HepG2 (cell line): Measurements from ENCODE around the gene SEC63. TPM values are rescaled to one million over a fixed set of nuclear protein-coding genes. Genes with fewer than 3 reads are reported as not detected.

Experiments used
- E2F5 ChIP-seq: sonication (generic); formaldehyde crosslinking; conservative IDR thresholded peaks from 2 replicates; pipeline ENCODE4 v1.4.0; 2020; ENCODE audit warnings: missing genetic modification reagents
- EHMT2 ChIP-seq: fragments of 200-600 bp; sonication (generic); IDR thresholded peaks from 2 replicates; pipeline ENCODE4 v1.7.0; 2017; ENCODE audit warnings: antibody characterized with exemption, low read depth, low read length, borderline replicate concordance
- GABPA ChIP-seq, 2 experiments: IDR thresholded peaks; 2 replicates each; pipeline ENCODE4 v1.6.1; 2011 to 2016; ENCODE audit warnings: low read depth in 2 of 2, low read length in 1 of 2, missing biosample characterization in 1 of 2, missing genetic modification characterization in 1 of 2
- GATAD1 ChIP-seq: IDR thresholded peaks from 2 replicates; pipeline ENCODE4 v1.6.1; 2016; ENCODE audit warnings: missing genetic modification reagents, missing compliant biosample characterization
- HMG20B ChIP-seq: conservative IDR thresholded peaks from 2 replicates; pipeline ENCODE4 v1.6.1; 2016; ENCODE audit warnings: missing genetic modification reagents, missing compliant biosample characterization
- HOXA5 ChIP-seq: sonication (generic); formaldehyde crosslinking; IDR thresholded peaks from 2 replicates; pipeline ENCODE4 v1.4.0; 2020; ENCODE audit warnings: missing genetic modification reagents
- IRF1 ChIP-seq: sonication (generic); formaldehyde crosslinking; IDR thresholded peaks from 2 replicates; pipeline ENCODE4 v1.4.0; 2020; ENCODE audit warnings: low read depth, mild to moderate bottlenecking, missing genetic modification reagents
- JARID2 ChIP-seq: sonication (generic); formaldehyde crosslinking; IDR thresholded peaks from 2 replicates; pipeline ENCODE4 v1.8.1; 2023; ENCODE audit warnings: missing genetic modification reagents, inconsistent platforms; ENCODE audit not compliant: insufficient replicate concordance
- MLXIP ChIP-seq: sonication (generic); formaldehyde crosslinking; IDR thresholded peaks from 2 replicates; pipeline ENCODE4 v1.9.0; 2021; ENCODE audit warnings: missing genetic modification reagents, borderline replicate concordance
- PAF1 ChIP-seq: IDR thresholded peaks from 2 replicates; pipeline ENCODE4 v1.6.1; 2016; ENCODE audit warnings: missing genetic modification reagents, missing compliant biosample characterization
- RBFOX2 ChIP-seq: fragments of 200-400 bp; formaldehyde crosslinking; IDR thresholded peaks from 2 replicates; pipeline ENCODE4 v1.6.1; 2017; ENCODE audit warnings: low read depth, mild to moderate bottlenecking, low read length
- REL ChIP-seq: sonication (generic); formaldehyde crosslinking; conservative IDR thresholded peaks from 2 replicates; pipeline ENCODE4 v1.8.0; 2022; ENCODE audit warnings: mild to moderate bottlenecking, missing genetic modification reagents, moderate library complexity
- SMYD3 ChIP-seq: sonication (generic); formaldehyde crosslinking; IDR thresholded peaks from 2 replicates; pipeline ENCODE4 v1.8.1; 2023; ENCODE audit warnings: mild to moderate bottlenecking, missing genetic modification reagents
- SRY ChIP-seq: sonication (generic); formaldehyde crosslinking; IDR thresholded peaks from 2 replicates; pipeline ENCODE4 v1.8.0; 2022; ENCODE audit warnings: mild to moderate bottlenecking, missing genetic modification reagents
- SUZ12 ChIP-seq: fragments of 150-350 bp; IDR thresholded peaks from 2 replicates; pipeline ENCODE4 v1.6.1; 2014; ENCODE audit warnings: low read depth, low read length
- TCF12 ChIP-seq, 2 experiments: fragments of 450-650 bp in 1 of 2; sonication (generic) in 1 of 2; formaldehyde crosslinking in 1 of 2; IDR thresholded peaks; 2 replicates each; pipeline versions ENCODE4 v1.6.1 to v1.8.0; 2017 to 2022; ENCODE audit warnings: antibody characterized with exemption in 1 of 2, mild to moderate bottlenecking in 1 of 2, missing genetic modification reagents in 1 of 2, moderate library complexity in 1 of 2
- TFAP4 ChIP-seq: sonication (generic); IDR thresholded peaks from 2 replicates; pipeline ENCODE4 v1.6.1; 2016; ENCODE audit warnings: low read depth, borderline replicate concordance
- YEATS2 ChIP-seq: sonication (generic); formaldehyde crosslinking; IDR thresholded peaks from 2 replicates; pipeline ENCODE4 v1.4.0; 2020; ENCODE audit warnings: missing genetic modification reagents, borderline replicate concordance
- ZFP1 ChIP-seq: IDR thresholded peaks from 2 replicates; pipeline ENCODE4 v1.6.1; 2016
- ZMYM4 ChIP-seq: sonication (generic); formaldehyde crosslinking; IDR thresholded peaks from 2 replicates; pipeline ENCODE4 v1.8.1; 2023; ENCODE audit warnings: mild to moderate bottlenecking, missing genetic modification reagents
- ZNF12 ChIP-seq: sonication (generic); formaldehyde crosslinking; IDR thresholded peaks from 2 replicates; pipeline ENCODE4 v1.5.0; 2020; ENCODE audit warnings: missing genetic modification reagents
- ZNF17 ChIP-seq: sonication (generic); formaldehyde crosslinking; IDR thresholded peaks from 2 replicates; pipeline ENCODE4 v1.5.0; 2020; ENCODE audit warnings: mild to moderate bottlenecking, missing genetic modification reagents
- ZNF205 ChIP-seq: IDR thresholded peaks from 2 replicates; pipeline ENCODE4 v1.6.1; 2018; ENCODE audit warnings: missing biosample characterization, missing genetic modification reagents
- ZNF44 ChIP-seq: sonication (generic); formaldehyde crosslinking; IDR thresholded peaks from 2 replicates; pipeline ENCODE4 v1.5.1; 2020; ENCODE audit warnings: mild to moderate bottlenecking, missing genetic modification reagents
- ZNF562 ChIP-seq: sonication (generic); formaldehyde crosslinking; IDR thresholded peaks from 2 replicates; pipeline ENCODE4 v1.8.0; 2022; ENCODE audit warnings: missing genetic modification reagents, borderline replicate concordance
- ZSCAN25 ChIP-seq: sonication (generic); formaldehyde crosslinking; IDR thresholded peaks from 2 replicates; pipeline ENCODE4 v1.8.0; 2022; ENCODE audit warnings: mild to moderate bottlenecking, missing genetic modification reagents
- polyA plus RNA-seq, 8 experiments: library from polyadenylated mRNA; depleted of rRNA in 3 of 8; stranded (reverse) in 7 of 8; unstranded in 1 of 8; fragments of >200 nt; fragmentation: Illumina TruSeq in 4 of 8; extraction: Trizol in 4 of 8; gene quantifications; 2 replicates each; pipeline versions ENCODE4 v1.2.1 to v1.2.3, GENCODE V29; 2011 to 2016; ENCODE audit warnings: low read depth in 4 of 8, missing spikeins in 1 of 8, mixed read lengths in 1 of 8; ENCODE audit not compliant: insufficient read depth in 1 of 8
- total RNA-seq, 5 experiments: library from RNA; depleted of rRNA; stranded (reverse); fragments of >200 nt; fragmentation: Illumina TruSeq; extraction: Trizol; gene quantifications; 2 replicates each; pipeline ENCODE4 v1.2.3, GENCODE V29; 2016; ENCODE audit warnings: low read depth in 1 of 5
- TF ChIP-seq, protein P1 (sequence below): sonication (generic); formaldehyde crosslinking; IDR thresholded peaks from 2 replicates; pipeline ENCODE4 v1.4.0; 2020; ENCODE audit warnings: mild to moderate bottlenecking, missing genetic modification reagents

The SEC63 gene
- total and polyA plus RNA-seq, 2 of the 13 experiments (the other 11 are each of a cell fraction or from before 2014, with no cell fraction given), result 20.2 to 45.9 TPM

DNA sequence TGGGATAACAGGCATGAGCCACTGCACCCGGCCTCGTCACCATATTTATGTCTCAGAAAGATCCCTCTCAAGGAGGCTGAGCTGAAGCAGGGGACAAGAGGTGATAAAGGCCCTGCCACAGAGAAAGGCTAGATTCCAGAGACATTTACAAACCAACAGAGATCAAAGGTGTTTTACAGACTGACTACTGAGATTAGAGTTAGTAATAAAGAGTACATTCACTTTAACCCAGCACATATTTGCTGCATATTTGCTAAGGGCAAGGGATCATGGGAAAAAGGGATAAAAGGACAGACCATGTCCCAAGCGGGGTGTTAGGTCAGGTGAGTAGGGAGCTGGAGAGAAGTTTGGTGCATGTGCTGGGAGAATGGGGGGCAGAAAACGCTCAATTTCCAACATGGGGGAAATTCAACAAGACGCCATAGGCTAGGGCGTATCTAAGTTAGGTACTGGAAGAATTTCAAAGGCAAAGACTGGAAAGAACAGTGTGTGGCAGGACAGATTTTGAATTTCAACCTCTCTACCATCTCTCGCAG is 43.8 kb upstream of the SEC63 start (continued):
- TF ChIP-seq JARID2 (no peak), HMG20B (CRISPR knock-in tag) (peak; percentile 84), ZNF17 (CRISPR knock-in tag) (no peak), YEATS2 (CRISPR knock-in tag) (0 out of 2 replicates have a peak, but pooled peaks have one; percentile 23), TCF12 (IDR thresholded peaks at IDR 0.05) (no peak), TCF12 (CRISPR knock-in tag; IDR thresholded peaks at IDR 0.05) (no peak), SMYD3 (CRISPR knock-in tag) (no peak), ZFP1 (CRISPR knock-in tag) (no peak), ZSCAN25 (CRISPR knock-in tag) (no peak), ZNF562 (CRISPR knock-in tag) (no peak), GATAD1 (CRISPR knock-in tag) (peak; percentile 44; the same call in 1 of the 2 replicates), IRF1 (CRISPR knock-in tag) (no peak), ZNF205 (CRISPR knock-in tag) (peak; percentile 96), RBFOX2 (no peak; the same call in 1 of the 2 replicates), SUZ12 (no peak), ZNF44 (CRISPR knock-in tag) (no peak), PAF1 (no peak), REL (CRISPR knock-in tag) (no peak), GABPA (IDR thresholded peaks at IDR 0.05; ENCODE audit: low read depth, low read length) (no peak), GABPA (CRISPR knock-in tag; IDR thresholded peaks at IDR 0.05; ENCODE audit: low read depth) (no peak), ZNF12 (CRISPR knock-in tag) (peak; percentile 79; the same call in 1 of the 2 replicates), MLXIP (CRISPR knock-in tag) (no peak), HOXA5 (peak; percentile 1; the same call in 1 of the 2 replicates), EHMT2 (no peak), ZMYM4 (CRISPR knock-in tag) (peak; percentile 69), E2F5 (CRISPR knock-in tag) (no peak), SRY (CRISPR knock-in tag) (no peak), TFAP4 (peak; percentile 41; the same call in 1 of the 2 replicates)
- TF ChIP-seq, protein P1, sequence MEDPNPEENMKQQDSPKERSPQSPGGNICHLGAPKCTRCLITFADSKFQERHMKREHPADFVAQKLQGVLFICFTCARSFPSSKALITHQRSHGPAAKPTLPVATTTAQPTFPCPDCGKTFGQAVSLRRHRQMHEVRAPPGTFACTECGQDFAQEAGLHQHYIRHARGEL (CRISPR knock-in tag), result no peak
